Thyroid gland (tissue), 4 donors: Measurements from ENCODE around the gene LYRM7. TPM values are rescaled to one million over a fixed set of nuclear protein-coding genes. Genes with fewer than 3 reads are reported as not detected.
A peak's percentile ranks its signal among the peaks of the same experiment; 100 is the strongest.

Source experiments
- DNase-seq, 2 donors: peaks; one replicate each; pipeline ENCODE4 v3.0.0-alpha.2; 2019
- H3K27ac ChIP-seq, 3 donors: fragments of 200-600 bp; sonication (generic); 1 replicate in 2 of 3; 2 replicates in 1 of 3; pipeline ENCODE4 v1.5.1; 2016 to 2019; ENCODE audit warnings: mild to moderate bottlenecking in 1 of 3, moderate library complexity in 1 of 3
- H3K27me3 ChIP-seq: fragments of 200-600 bp; sonication (generic); one replicate; pipeline ENCODE4 v1.5.1; 2019
- H3K36me3 ChIP-seq, 2 donors: fragments of 200-600 bp; sonication (generic); one replicate each; pipeline ENCODE4 v1.5.1; 2016 to 2019
- H3K4me1 ChIP-seq, 2 donors: fragments of 200-600 bp; sonication (generic); one replicate each; pipeline ENCODE4 v1.5.1; 2017 to 2019
- H3K4me3 ChIP-seq, 3 donors: fragments of 200-600 bp; sonication (generic); replicated peaks in 1 of 3; 1 replicate in 2 of 3; 2 replicates in 1 of 3; pipeline ENCODE4 v1.5.1; 2016; ENCODE audit warnings: mild to moderate bottlenecking in 1 of 3
- H3K9me3 ChIP-seq: fragments of 200-600 bp; sonication (generic); one replicate; pipeline ENCODE4 v1.5.1; 2017
- POLR2A ChIP-seq, 2 donors: fragments of 450-650 bp; IDR thresholded peaks; one replicate each; pipeline ENCODE4 v1.6.1; 2017; ENCODE audit warnings: antibody characterized with exemption in 2 of 2, mild to moderate bottlenecking in 2 of 2, moderate library complexity in 1 of 2
- WGBS, 2 donors: methylation state at CpG; one replicate each; pipeline ENCODE4 v1.1.5; 2017; 5-methylcytosine and 5-hydroxymethylcytosine counted together
- intact Hi-C: fragments of 100-400 bp; cut with DNase I; formaldehyde crosslinking; loops from one replicate; pipeline ENCODE4 v1.15.1; 2023
- total RNA-seq, 4 donors: library from RNA; depleted of rRNA; stranded (reverse); fragments of >200 nt; gene quantifications; one replicate each; pipeline ENCODE4 v1.2.3, GENCODE V29; 2016
- TF ChIP-seq, protein P1 (sequence below), 6 experiments: fragments of 200-600 bp in 3 of 6; fragments of 450-650 bp in 3 of 6; sonication (generic) in 3 of 6; IDR thresholded peaks; one replicate each; pipeline ENCODE4 v1.5.1; 2016 to 2019; ENCODE audit warnings: antibody characterized with exemption in 6 of 6, mild to moderate bottlenecking in 2 of 6, inconsistent platforms in 1 of 6, moderate library complexity in 1 of 6

LYRM7 gene
- total RNA-seq, 4 donors from 2014 or later, result 8.8 to 13.2 (median 9.5) TPM

DNA sequence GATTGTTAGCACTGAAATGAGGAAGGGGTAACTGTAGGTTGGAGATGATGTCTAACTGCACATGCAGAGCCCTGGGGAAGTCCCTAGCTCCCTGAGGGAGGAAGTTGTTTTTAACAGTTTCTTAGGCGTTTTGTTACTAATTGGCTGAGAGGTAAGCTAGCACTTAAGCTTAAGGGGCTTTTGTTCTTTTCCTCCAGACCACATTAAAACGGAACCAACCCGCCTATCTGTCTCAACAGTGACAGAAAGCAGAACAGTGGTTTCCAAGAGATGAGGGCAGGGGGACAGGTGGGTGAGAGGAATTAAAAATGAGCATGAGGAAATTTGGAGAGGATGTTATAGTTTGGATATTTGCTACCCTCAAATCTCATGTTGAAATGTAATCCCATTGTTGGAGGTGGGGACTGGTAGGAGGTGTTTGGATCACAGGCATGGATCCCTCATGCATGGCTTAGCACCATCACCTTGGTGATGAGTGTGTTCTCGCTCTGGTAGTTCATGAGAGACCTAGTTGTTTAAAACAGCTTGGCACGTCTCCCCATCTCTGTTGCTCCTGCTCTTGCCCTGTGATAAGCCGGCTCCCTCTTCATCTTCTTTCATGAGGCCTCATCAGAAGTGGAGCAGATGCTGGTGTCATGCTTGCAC is 38.9 kb downstream of the LYRM7 start:
- WGBS, 2 donors, result 17 to 33% methylated on average over 6 of the region's 6 CpGs
- Histone ChIP-seq H3K4me1 (peaks cover 8 to 10% of the 10 kb centered on the region in 2 donors), H3K36me3 (no peaks in the 10 kb centered on the region), H3K4me3 (no peak overlapping the region), H3K27ac (peak overlapping the region; percentile 62 to 71 (median 69)), H3K9me3 (no peaks in the 10 kb centered on the region), H3K27me3 (no peaks in the 10 kb centered on the region)
- intact Hi-C loops, result no loop called here
- TF ChIP-seq POLR2A (IDR thresholded peaks at IDR 0.05), result no peak
- TF ChIP-seq, protein P1, sequence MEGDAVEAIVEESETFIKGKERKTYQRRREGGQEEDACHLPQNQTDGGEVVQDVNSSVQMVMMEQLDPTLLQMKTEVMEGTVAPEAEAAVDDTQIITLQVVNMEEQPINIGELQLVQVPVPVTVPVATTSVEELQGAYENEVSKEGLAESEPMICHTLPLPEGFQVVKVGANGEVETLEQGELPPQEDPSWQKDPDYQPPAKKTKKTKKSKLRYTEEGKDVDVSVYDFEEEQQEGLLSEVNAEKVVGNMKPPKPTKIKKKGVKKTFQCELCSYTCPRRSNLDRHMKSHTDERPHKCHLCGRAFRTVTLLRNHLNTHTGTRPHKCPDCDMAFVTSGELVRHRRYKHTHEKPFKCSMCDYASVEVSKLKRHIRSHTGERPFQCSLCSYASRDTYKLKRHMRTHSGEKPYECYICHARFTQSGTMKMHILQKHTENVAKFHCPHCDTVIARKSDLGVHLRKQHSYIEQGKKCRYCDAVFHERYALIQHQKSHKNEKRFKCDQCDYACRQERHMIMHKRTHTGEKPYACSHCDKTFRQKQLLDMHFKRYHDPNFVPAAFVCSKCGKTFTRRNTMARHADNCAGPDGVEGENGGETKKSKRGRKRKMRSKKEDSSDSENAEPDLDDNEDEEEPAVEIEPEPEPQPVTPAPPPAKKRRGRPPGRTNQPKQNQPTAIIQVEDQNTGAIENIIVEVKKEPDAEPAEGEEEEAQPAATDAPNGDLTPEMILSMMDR (IDR thresholded peaks at IDR 0.05), result no peak
- peak; percentile 90 to 92 for DNase-seq

DNA sequence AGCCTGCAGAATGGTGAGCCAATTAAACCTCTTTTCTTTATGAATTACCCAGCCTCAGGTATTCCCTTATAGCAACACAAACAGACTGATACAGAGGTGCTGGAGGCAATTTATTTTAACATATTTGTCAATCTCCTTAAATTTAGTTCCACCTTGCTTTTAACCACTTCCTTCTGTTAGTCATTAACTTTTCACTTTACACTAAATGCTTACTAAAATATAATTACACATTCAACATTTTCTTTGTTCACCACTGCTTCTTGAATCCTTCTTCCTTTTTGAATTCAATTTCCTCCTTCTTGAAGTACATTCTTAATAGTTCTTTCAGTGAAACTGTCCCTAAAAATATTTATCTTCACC is 39.4 kb downstream of the LYRM7 start:
- Histone ChIP-seq H3K9me3 (no peaks in the 10 kb centered on the region), H3K4me3 (no peak overlapping the region), H3K27ac (peak overlapping the region in 1 of 3 donors; percentile 71), H3K27me3 (no peaks in the 10 kb centered on the region), H3K4me1 (peaks cover 8 to 10% of the 10 kb centered on the region in 2 donors), H3K36me3 (no peaks in the 10 kb centered on the region)
- no peak for TF ChIP-seq POLR2A (IDR thresholded peaks at IDR 0.05)
- TF ChIP-seq, protein P1 (IDR thresholded peaks at IDR 0.05), result no peak
- intact Hi-C loops, result no loop called here
- DNase-seq, result no peak

DNA sequence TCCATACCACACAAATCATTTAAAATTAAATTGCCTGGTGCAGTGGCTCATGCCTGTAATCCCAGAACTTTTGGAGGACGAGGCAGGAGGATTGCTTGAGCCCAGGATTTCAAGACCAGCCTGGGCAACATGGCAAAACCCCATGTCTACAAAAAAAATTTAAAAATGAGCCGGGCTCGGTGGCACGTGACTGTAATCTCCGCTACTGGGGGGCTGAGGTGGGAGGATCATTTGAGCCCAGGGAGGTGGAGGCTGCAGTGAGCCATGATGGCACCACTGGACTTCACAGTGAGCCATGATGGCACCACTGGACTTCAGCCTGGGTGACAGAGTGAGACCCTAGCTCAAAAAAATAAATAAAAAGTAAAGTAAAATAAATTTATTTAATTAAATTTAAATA is 40.9 kb downstream of the LYRM7 start:
- H3K36me3 ChIP-seq, result no peaks in the 10 kb centered on the region
- no peak for DNase-seq
- TF ChIP-seq, protein P1 (IDR thresholded peaks at IDR 0.05), result no peak
- TF ChIP-seq POLR2A (IDR thresholded peaks at IDR 0.05), result no peak
- no peaks in the 10 kb centered on the region for H3K9me3 ChIP-seq
- WGBS, 2 donors, result 94 to 98% methylated on average over 5 of the region's 5 CpGs
- peaks cover 8 to 10% of the 10 kb centered on the region in 2 donors for H3K4me1 ChIP-seq
- H3K27me3 ChIP-seq, result no peaks in the 10 kb centered on the region
- no peak overlapping the region for H3K27ac ChIP-seq
- H3K4me3 ChIP-seq, result no peak overlapping the region
- intact Hi-C loops, result no loop called here

DNA sequence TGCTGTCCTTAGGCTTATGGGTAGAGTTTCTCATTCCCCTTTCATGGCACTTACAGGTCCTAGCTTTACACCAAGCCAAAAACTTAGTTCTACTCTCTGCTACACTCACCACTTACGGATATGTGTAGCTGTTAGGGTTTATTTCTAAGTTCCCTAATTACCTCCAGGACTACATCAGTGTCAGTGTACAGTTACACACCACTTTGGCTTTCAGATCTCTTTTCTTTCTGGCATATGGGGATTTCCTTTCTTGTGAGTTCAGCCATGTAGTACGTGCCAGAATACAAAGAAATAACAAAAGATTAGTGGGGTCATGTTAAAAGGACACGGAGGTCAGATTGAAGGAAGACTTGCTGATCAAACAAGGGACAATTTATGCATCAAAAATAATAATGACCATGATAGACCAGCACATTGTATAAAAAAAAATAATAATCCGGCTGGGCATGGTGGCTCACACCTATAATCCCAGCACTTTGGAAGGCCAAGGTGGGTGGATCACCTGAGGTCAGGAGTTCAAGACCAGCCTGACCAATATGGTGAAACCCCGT is 41.8 kb downstream of the LYRM7 start:
- Histone ChIP-seq H3K27me3 (no peaks in the 10 kb centered on the region), H3K4me3 (no peak overlapping the region), H3K4me1 (peaks cover 8 to 10% of the 10 kb centered on the region in 2 donors), H3K27ac (no peak overlapping the region), H3K36me3 (no peaks in the 10 kb centered on the region), H3K9me3 (no peaks in the 10 kb centered on the region)
- intact Hi-C loops, result no loop called here
- no peak for DNase-seq
- TF ChIP-seq, protein P1 (IDR thresholded peaks at IDR 0.05), result no peak
- no peak for TF ChIP-seq POLR2A (IDR thresholded peaks at IDR 0.05)
- WGBS, 2 donors, result 74 to 84% methylated on average over 5 of the region's 5 CpGs

DNA sequence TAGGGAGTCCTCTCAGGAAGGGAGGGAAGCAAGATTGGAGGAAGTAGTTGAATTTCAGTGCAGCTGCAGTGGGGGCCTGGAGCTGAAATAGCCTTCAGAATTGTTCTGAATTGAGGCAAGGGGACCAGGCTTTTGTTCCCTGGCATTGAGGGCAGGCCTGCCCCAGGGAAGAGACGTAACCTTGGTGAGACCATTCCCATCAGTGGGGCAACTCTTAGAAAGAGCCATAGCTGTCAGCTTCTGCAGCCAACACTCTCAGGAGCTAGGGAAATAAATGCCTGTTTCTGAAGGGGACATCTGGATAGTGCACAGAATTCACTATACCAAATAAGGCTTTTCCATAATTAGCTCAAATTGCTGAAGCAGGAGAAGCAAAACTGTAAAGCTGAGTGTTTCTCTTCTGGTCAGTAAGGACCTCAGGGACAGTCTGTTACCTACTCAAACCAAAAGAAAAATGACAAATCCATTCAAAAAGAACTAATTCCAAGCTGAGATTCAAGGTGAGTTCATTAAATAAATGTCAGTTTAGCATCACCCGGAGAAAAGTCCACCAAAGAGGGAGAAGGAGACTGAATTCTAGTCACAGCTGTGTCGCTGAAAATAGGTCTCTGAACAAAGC is 44.0 kb downstream of the LYRM7 start:
- Histone ChIP-seq H3K27me3 (no peaks in the 10 kb centered on the region), H3K27ac (no peak overlapping the region), H3K4me3 (no peak overlapping the region), H3K4me1 (peaks cover 0 to 3% of the 10 kb centered on the region in 2 donors), H3K36me3 (no peaks in the 10 kb centered on the region), H3K9me3 (no peaks in the 10 kb centered on the region)
- intact Hi-C loops, result no loop called here
- 83% methylated on average over 3 of the region's 3 CpGs for WGBS, 2 donors
- no peak for TF ChIP-seq POLR2A (IDR thresholded peaks at IDR 0.05)
- TF ChIP-seq, protein P1 (IDR thresholded peaks at IDR 0.05), result no peak
- DNase-seq, result no peak
